Esophagus muscularis mucosa (tissue), 4 donors: ENCODE data around the gene EPHA4. TPM values are rescaled to one million over a fixed set of nuclear protein-coding genes. Genes with fewer than 3 reads are reported as not detected.

ENCODE experiments used
- DNase-seq: peaks from one replicate; pipeline ENCODE4 v3.0.0-alpha.2; 2017; ENCODE audit errors: extremely low spot score
- H3K27ac ChIP-seq, 4 donors: fragments of 200-600 bp; sonication (generic); replicated peaks in 1 of 4; 1 replicate in 3 of 4; 2 replicates in 1 of 4; pipeline ENCODE4 v1.5.1; 2016 to 2019; ENCODE audit warnings: mild to moderate bottlenecking in 1 of 4
- H3K27me3 ChIP-seq, 4 donors: fragments of 200-600 bp; sonication (generic); one replicate each; pipeline versions ENCODE4 v1.5.1 to v1.6.0; 2016 to 2019
- H3K36me3 ChIP-seq, 4 donors: fragments of 200-600 bp; sonication (generic); one replicate each; pipeline ENCODE4 v1.5.1; 2016 to 2019
- H3K4me1 ChIP-seq, 4 donors: fragments of 200-600 bp; sonication (generic); one replicate each; pipeline ENCODE4 v1.5.1; 2016 to 2019
- H3K4me3 ChIP-seq, 4 donors: fragments of 200-600 bp; sonication (generic); 1 replicate in 2 of 4; 2 replicates in 2 of 4; pipeline ENCODE4 v1.5.1; 2016 to 2019; ENCODE audit warnings: mild to moderate bottlenecking in 4 of 4, moderate library complexity in 1 of 4
- H3K9me3 ChIP-seq, 4 donors: fragments of 200-600 bp; sonication (generic); 1 replicate in 3 of 4; 2 replicates in 1 of 4; pipeline ENCODE4 v1.5.1; 2016 to 2019
- CTCF ChIP-seq, 3 experiments: fragments of 200-600 bp in 2 of 3; fragments of 450-650 bp in 1 of 3; sonication (generic) in 2 of 3; IDR thresholded peaks; one replicate each; pipeline ENCODE4 v1.5.1; 2017 to 2019; ENCODE audit warnings: antibody characterized with exemption in 3 of 3, mild to moderate bottlenecking in 2 of 3, moderate library complexity in 1 of 3
- EP300 ChIP-seq: sonication (generic); formaldehyde crosslinking; IDR thresholded peaks from one replicate; pipeline ENCODE4 v1.6.1; 2017; ENCODE audit warnings: antibody characterized with exemption
- POLR2A ChIP-seq: fragments of 450-650 bp; IDR thresholded peaks from one replicate; pipeline ENCODE4 v1.6.1; 2017; ENCODE audit warnings: antibody characterized with exemption, moderate library complexity, mild to moderate bottlenecking, low read depth
- POLR2AphosphoS5 ChIP-seq, 2 donors: sonication (generic); formaldehyde crosslinking; IDR thresholded peaks; one replicate each; pipeline ENCODE4 v1.6.1; 2017; ENCODE audit warnings: antibody characterized with exemption in 2 of 2
- WGBS: methylation state at CpG from one replicate; pipeline ENCODE4 v1.1.5; 2018; 5-methylcytosine and 5-hydroxymethylcytosine counted together
- intact Hi-C: fragments of 100-400 bp; cut with DNase I; formaldehyde crosslinking; loops from one replicate; pipeline ENCODE4 v1.15.1; 2023
- total RNA-seq, 4 donors: library from RNA; depleted of rRNA; stranded (reverse); fragments of >200 nt; gene quantifications; one replicate each; pipeline versions ENCODE4 v1.1.0 to v1.2.1, GENCODE V29; 2016

Gene EPHA4
- total RNA-seq, 4 donors from 2014 or later: 15.4 to 25.9 (median 20.2) TPM

GRCh38 chr2:221442128-221442527 lies 130.0 kb downstream of the EPHA4 start:
- no peak for DNase-seq
- intact Hi-C loops: no loop called here
- Histone ChIP-seq H3K27ac (no peak overlapping the region), H3K27me3 (no peaks in the 10 kb centered on the region), H3K4me3 (no peak overlapping the region), H3K36me3 (peaks cover 0 to 21% (median 8%) of the 10 kb centered on the region in 4 donors), H3K4me1 (peaks cover 4 to 15% (median 12%) of the 10 kb centered on the region in 4 donors), H3K9me3 (no peaks in the 10 kb centered on the region)
- TF ChIP-seq CTCF (IDR thresholded peaks at IDR 0.05) (no peak), POLR2AphosphoS5 (IDR thresholded peaks at IDR 0.05) (no peak), POLR2A (no peak), EP300 (no peak)
- WGBS: 92% methylated on average over 4 of the region's 4 CpGs

DNA sequence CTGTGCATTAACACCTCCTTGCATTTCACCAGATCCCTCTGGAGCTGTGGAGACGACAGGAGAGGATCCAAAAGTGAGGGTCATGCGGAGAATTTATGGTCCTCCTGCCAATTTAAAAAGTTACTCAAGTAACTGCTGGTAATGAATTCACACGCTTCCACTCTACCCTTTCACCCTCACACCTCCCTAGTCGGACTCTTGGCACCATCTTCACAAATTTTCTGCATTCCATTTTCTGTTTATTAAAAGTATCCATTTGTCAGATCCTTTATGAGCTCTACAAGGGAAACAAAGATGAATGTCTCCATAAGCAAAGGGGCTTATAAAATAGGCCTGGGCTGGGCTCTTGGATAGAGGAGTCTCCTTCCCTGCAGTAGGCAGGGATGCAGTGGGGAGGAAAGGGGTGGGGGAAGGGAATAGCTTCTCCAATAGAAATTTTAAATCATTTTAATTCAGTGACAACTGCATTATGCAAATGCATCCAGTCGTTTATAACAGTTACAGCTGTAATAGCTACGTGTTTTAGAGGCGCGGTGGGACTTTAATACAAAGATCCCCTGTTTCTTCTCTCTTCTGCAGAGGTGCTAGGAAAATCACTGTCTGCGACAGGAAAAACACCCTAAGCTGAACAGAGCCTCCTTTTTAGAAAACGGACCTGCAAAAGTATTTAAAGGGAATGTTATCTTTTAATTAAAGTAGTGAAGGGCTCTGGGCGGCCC lies 132.2 kb downstream of the EPHA4 start:
- TF ChIP-seq EP300: no peak
- no peak for TF ChIP-seq CTCF (IDR thresholded peaks at IDR 0.05)
- peak in 1 of 2 donors; percentile 1 for TF ChIP-seq POLR2AphosphoS5 (IDR thresholded peaks at IDR 0.05)
- TF ChIP-seq POLR2A: no peak
- H3K27ac ChIP-seq: peak overlapping the region in 3 of 4 donors; percentile 16 to 54 (median 50)
- 57% methylated on average over 11 of the region's 11 CpGs for WGBS
- H3K27me3 ChIP-seq: no peaks in the 10 kb centered on the region
- H3K4me1 ChIP-seq: peaks cover 4 to 15% (median 12%) of the 10 kb centered on the region in 4 donors
- intact Hi-C loops: loop anchor here (5.0 kb wide), 1 partner anchor 132 kb away; the partner anchor contains the start of gene EPHA4
- peaks cover 0 to 33% (median 8%) of the 10 kb centered on the region in 4 donors for H3K36me3 ChIP-seq
- no peaks in the 10 kb centered on the region for H3K9me3 ChIP-seq
- H3K4me3 ChIP-seq: no peak overlapping the region
- no peak for DNase-seq

DNA sequence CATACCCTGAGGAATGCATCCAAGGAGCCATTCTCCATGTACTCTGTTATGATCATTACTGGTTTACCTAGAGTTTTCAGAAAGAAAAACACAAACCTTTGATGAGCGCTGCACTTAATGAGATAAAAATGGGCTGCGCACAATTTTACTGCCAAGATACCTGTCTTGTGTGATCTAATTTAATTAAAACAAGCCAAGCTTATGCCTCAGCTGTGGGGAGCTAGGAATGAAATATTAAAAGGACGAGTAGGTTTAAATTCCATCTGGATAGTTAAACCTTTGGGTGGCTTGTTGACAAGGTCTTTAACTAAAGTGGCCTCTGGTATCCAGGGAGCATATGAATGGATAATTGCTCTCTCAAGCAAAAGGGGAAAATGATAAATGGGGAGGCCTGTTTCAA lies 135.0 kb downstream of the EPHA4 start:
- H3K27ac ChIP-seq: no peak overlapping the region
- peaks cover 0 to 15% (median 12%) of the 10 kb centered on the region in 4 donors for H3K4me1 ChIP-seq
- no peaks in the 10 kb centered on the region for H3K9me3 ChIP-seq
- no peak for DNase-seq
- WGBS: 83% methylated on average over 3 of the region's 3 CpGs
- intact Hi-C loops: loop anchor here (5.0 kb wide), 1 partner anchor 135 kb away; the partner anchor contains the start of gene EPHA4
- TF ChIP-seq POLR2A (no peak), EP300 (no peak), POLR2AphosphoS5 (IDR thresholded peaks at IDR 0.05) (no peak), CTCF (IDR thresholded peaks at IDR 0.05) (no peak)
- H3K36me3 ChIP-seq: peaks cover 0 to 43% (median 7%) of the 10 kb centered on the region in 4 donors
- H3K4me3 ChIP-seq: no peak overlapping the region
- H3K27me3 ChIP-seq: no peaks in the 10 kb centered on the region

DNA sequence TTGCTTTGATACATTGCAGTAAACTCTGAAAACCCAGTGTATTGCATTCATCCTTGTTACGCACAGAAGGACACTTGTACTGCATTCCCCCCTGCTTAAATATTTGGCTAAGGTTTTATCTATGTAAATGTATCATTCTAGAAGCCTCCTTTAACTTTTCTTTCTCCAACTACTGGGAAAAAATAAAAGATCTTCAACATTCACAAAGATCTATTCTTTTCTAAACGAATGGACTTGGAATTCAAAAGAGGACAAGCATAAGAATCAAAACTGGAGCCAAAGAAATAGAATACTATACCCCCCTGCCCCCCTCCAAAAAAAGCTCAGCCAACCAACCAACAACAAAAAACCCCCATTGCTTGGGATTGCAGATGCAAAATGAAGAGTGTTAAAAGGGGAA lies 136.9 kb downstream of the EPHA4 start:
- 82% methylated on average over 2 of the region's 2 CpGs for WGBS
- intact Hi-C loops: loop anchor here (5.0 kb wide), 1 partner anchor 137 kb away; the partner anchor contains the start of gene EPHA4
- H3K4me3 ChIP-seq: no peak overlapping the region
- no peaks in the 10 kb centered on the region for H3K27me3 ChIP-seq
- no peak for TF ChIP-seq CTCF (IDR thresholded peaks at IDR 0.05)
- peaks cover 4 to 17% (median 13%) of the 10 kb centered on the region in 4 donors for H3K4me1 ChIP-seq
- H3K36me3 ChIP-seq: peaks cover 0 to 32% (median 4%) of the 10 kb centered on the region in 4 donors
- DNase-seq: no peak
- H3K27ac ChIP-seq: no peak overlapping the region
- no peaks in the 10 kb centered on the region for H3K9me3 ChIP-seq
